ENCODE results near the gene MAMDC2. TPM values are rescaled to one million over a fixed set of nuclear protein-coding genes. Genes with fewer than 3 reads are reported as not detected.

MAMDC2 gene
- total and polyA plus RNA-seq, 5 donors from 2014 or later = 0.10 TPM; not detected in 4

DNA sequence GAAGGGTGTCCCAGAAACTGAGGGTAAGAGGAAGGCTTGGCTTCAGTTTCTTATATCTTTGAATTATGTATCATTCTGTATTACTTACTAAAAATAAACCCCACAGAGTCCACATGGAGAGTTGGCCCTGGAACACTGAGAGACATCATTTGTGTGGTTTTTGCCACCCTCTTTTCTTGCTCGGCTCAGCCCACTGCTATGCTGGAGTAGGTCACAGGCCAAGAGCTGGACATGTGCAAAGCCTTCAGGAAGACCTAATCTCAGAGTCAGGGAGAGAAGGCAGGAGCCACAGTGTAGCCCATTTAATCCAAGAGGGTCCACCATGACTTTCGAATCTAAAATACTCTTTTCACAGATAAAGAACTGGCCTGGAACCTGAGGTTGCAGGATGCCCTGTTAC, 47.5 kb downstream of the MAMDC2 start:
- Histone ChIP-seq H3K4me3 (ENCODE audit: low read depth, low read length) (no peak overlapping the region), H3K9me3 (ENCODE audit: control insufficient read depth in 2 of 2, low read length in 2 of 2) (no peaks in the 10 kb centered on the region), H3K27me3 (ENCODE audit: control insufficient read depth, insufficient read depth, low read length) (no peaks in the 10 kb centered on the region), H3K36me3 (ENCODE audit: control insufficient read depth, insufficient read depth, low read length) (no peaks in the 10 kb centered on the region), H3K27ac (ENCODE audit: insufficient read depth, low read length, poor library complexity, severe bottlenecking) (no peak overlapping the region), H3K4me1 (ENCODE audit: control insufficient read depth, insufficient read depth, low read length, poor library complexity, severe bottlenecking) (no peaks in the 10 kb centered on the region)
- ATAC-seq (ENCODE audit: low read depth in 2 of 2) = no peak
- no peak for DNase-seq
- H3K36me3 Mint-ChIP-seq = no peaks in the 10 kb centered on the region
- H3K4me1 Mint-ChIP-seq = no peaks in the 10 kb centered on the region
- H3K27me3 Mint-ChIP-seq = peaks cover 4% of the 10 kb centered on the region
- H3K9me3 Mint-ChIP-seq = peaks cover 0 to 9% (median 0%) of the 10 kb centered on the region in 7 donors
- H3K4me3 Mint-ChIP-seq = no peak overlapping the region
- no peak overlapping the region for H3K27ac Mint-ChIP-seq

DNA sequence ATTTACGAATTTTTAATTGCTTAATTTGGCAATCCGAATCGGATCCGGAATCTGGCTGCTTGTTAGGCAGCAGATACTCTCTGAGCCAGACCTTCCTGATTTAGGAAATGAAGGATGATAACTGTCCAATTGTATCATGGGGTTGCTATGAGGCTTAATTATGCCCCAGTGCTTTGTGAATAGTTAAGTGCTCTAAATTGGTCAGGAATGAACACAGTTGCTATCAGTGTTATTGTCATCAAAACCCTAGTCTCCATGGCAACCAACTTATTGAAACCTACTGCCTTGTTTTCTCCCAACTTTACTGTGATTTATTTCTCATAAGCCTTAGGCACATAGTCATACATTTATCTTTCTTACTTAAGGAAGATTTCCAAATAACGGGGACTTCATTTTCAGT, 47.9 kb downstream of the MAMDC2 start:
- H3K9me3 Mint-ChIP-seq = peaks cover 0 to 9% (median 0%) of the 10 kb centered on the region in 7 donors
- H3K4me1 Mint-ChIP-seq = no peaks in the 10 kb centered on the region

DNA sequence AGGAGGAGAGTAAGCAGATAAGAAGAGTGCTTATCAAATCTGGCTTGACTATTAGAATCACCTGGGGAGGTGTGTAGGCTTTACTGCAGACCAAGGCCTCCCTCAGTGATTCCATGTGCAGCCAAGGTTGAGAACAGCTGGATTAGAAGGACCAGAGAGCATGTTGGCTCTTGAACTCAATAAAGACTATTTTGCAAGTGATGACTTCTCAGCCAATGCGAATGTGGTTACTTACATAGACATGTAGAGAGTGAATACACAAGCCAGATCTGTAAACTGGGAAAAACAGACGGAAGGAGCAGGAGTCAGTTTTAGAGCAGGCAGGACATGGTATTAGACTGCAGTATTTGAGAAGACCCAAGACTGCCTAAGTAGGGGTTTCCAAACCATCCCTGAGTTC, 48.5 kb downstream of the MAMDC2 start:
- ATAC-seq (ENCODE audit: low read depth in 2 of 2) (no peak), DNase-seq (no peak)
- H3K4me3 ChIP-seq (ENCODE audit: low read depth, low read length) = no peak overlapping the region
- no peaks in the 10 kb centered on the region for H3K36me3 ChIP-seq (ENCODE audit: control insufficient read depth, insufficient read depth, low read length)
- Mint-ChIP-seq H3K4me3 (no peak overlapping the region), H3K27me3 (peaks cover 3% of the 10 kb centered on the region), H3K36me3 (no peaks in the 10 kb centered on the region), H3K9me3 (peaks cover 0 to 9% (median 0%) of the 10 kb centered on the region in 7 donors), H3K27ac (no peak overlapping the region), H3K4me1 (no peaks in the 10 kb centered on the region)
- no peaks in the 10 kb centered on the region for H3K9me3 ChIP-seq (ENCODE audit: control insufficient read depth in 2 of 2, low read length in 2 of 2)
- no peaks in the 10 kb centered on the region for H3K4me1 ChIP-seq (ENCODE audit: control insufficient read depth, insufficient read depth, low read length, poor library complexity, severe bottlenecking)
- H3K27ac ChIP-seq (ENCODE audit: insufficient read depth, low read length, poor library complexity, severe bottlenecking) = no peak overlapping the region
- H3K27me3 ChIP-seq (ENCODE audit: control insufficient read depth, insufficient read depth, low read length) = no peaks in the 10 kb centered on the region

More for the DNA sequence above, 47.9 kb downstream of the MAMDC2 start:
- no peak for DNase-seq
- Mint-ChIP-seq H3K27ac (no peak overlapping the region), H3K36me3 (no peaks in the 10 kb centered on the region), H3K27me3 (peaks cover 4% of the 10 kb centered on the region), H3K4me3 (no peak overlapping the region)
- Histone ChIP-seq H3K27ac (ENCODE audit: insufficient read depth, low read length, poor library complexity, severe bottlenecking) (no peak overlapping the region), H3K27me3 (ENCODE audit: control insufficient read depth, insufficient read depth, low read length) (no peaks in the 10 kb centered on the region), H3K4me3 (ENCODE audit: low read depth, low read length) (no peak overlapping the region), H3K9me3 (ENCODE audit: control insufficient read depth in 2 of 2, low read length in 2 of 2) (no peaks in the 10 kb centered on the region), H3K4me1 (ENCODE audit: control insufficient read depth, insufficient read depth, low read length, poor library complexity, severe bottlenecking) (no peaks in the 10 kb centered on the region), H3K36me3 (ENCODE audit: control insufficient read depth, insufficient read depth, low read length) (no peaks in the 10 kb centered on the region)
- no peak for ATAC-seq (ENCODE audit: low read depth in 2 of 2)

DNA sequence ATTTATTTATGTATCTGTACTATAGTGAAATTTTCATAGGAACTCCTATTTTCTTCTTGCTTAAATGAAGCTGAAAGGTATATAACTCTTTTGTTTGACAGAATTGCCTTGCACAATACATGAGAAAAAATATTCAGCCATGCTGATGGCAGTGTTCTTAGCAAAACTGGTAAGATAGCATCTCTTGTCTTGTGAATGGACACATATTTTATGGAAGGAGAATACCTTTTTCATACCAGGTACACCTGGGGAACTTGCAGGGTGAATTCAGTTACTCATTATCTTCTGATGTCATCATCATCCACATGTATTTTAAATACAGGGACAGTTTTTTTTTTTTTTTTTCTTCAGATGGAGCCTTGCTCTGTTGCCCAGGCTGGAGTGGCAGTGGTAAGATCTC, 49.4 kb downstream of the MAMDC2 start:
- H3K9me3 Mint-ChIP-seq = peaks cover 0 to 7% (median 0%) of the 10 kb centered on the region in 7 donors

DNA sequence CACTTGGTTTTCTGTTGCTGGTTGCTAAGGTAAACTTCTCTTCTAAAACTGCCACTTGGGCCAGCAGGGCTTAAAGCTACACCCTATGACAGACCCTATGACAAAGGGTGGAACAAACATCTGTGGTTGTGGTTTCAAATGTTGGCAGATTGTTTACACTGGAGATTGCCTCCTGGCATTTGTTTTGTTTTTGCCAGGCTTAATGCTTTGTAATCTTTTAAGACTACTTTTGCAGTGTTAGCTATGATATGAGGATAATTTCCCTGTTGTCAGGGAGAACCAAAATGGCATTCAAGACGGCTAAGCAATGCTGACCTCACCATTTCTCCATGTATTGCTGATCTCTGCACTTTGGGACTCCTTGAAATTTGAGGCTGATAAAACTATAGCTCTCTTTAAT, 50.3 kb downstream of the MAMDC2 start:
- Histone ChIP-seq H3K9me3 (ENCODE audit: control insufficient read depth in 2 of 2, low read length in 2 of 2) (no peaks in the 10 kb centered on the region), H3K4me1 (ENCODE audit: control insufficient read depth, insufficient read depth, low read length, poor library complexity, severe bottlenecking) (no peaks in the 10 kb centered on the region), H3K4me3 (ENCODE audit: low read depth, low read length) (no peak overlapping the region), H3K27ac (ENCODE audit: insufficient read depth, low read length, poor library complexity, severe bottlenecking) (no peak overlapping the region), H3K36me3 (ENCODE audit: control insufficient read depth, insufficient read depth, low read length) (no peaks in the 10 kb centered on the region), H3K27me3 (ENCODE audit: control insufficient read depth, insufficient read depth, low read length) (no peaks in the 10 kb centered on the region)
- Mint-ChIP-seq H3K27me3 (peaks cover 4% of the 10 kb centered on the region), H3K4me1 (no peaks in the 10 kb centered on the region), H3K27ac (no peak overlapping the region), H3K36me3 (no peaks in the 10 kb centered on the region), H3K4me3 (no peak overlapping the region), H3K9me3 (peaks cover 0 to 7% (median 0%) of the 10 kb centered on the region in 7 donors)
- no peak for ATAC-seq (ENCODE audit: low read depth in 2 of 2)
- DNase-seq = no peak

More for the DNA sequence above, 49.4 kb downstream of the MAMDC2 start:
- no peaks in the 10 kb centered on the region for H3K4me1 ChIP-seq (ENCODE audit: control insufficient read depth, insufficient read depth, low read length, poor library complexity, severe bottlenecking)
- Mint-ChIP-seq H3K27me3 (peaks cover 2% of the 10 kb centered on the region), H3K36me3 (no peaks in the 10 kb centered on the region), H3K4me1 (no peaks in the 10 kb centered on the region), H3K27ac (peak overlapping the region in 1 of 3 donors; percentile 7), H3K4me3 (no peak overlapping the region)
- no peaks in the 10 kb centered on the region for H3K36me3 ChIP-seq (ENCODE audit: control insufficient read depth, insufficient read depth, low read length)
- no peaks in the 10 kb centered on the region for H3K27me3 ChIP-seq (ENCODE audit: control insufficient read depth, insufficient read depth, low read length)
- no peak for DNase-seq
- ATAC-seq (ENCODE audit: low read depth in 2 of 2) = no peak
- H3K4me3 ChIP-seq (ENCODE audit: low read depth, low read length) = no peak overlapping the region
- H3K9me3 ChIP-seq (ENCODE audit: control insufficient read depth in 2 of 2, low read length in 2 of 2) = no peaks in the 10 kb centered on the region
- no peak overlapping the region for H3K27ac ChIP-seq (ENCODE audit: insufficient read depth, low read length, poor library complexity, severe bottlenecking)

DNA sequence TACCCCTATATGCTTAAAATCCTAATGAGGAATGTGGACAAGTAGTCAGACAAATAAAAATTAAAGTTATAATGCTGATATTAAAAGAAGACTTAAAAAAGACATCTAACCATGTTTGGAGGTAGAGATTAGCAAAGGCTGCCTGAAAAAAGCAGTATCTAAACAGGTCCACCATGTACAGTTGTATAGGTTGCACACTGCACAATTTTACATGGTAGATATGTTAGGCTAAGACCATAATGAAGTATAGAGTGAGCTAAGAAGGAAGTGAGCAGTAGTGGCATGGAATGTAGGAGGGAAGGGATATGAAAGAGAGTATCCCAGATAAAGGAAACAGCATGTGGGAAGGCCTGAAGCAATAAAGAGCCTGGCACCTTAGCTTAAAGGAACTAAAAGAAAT, 51.1 kb downstream of the MAMDC2 start:
- Mint-ChIP-seq H3K36me3 (no peaks in the 10 kb centered on the region), H3K27ac (no peak overlapping the region), H3K27me3 (peaks cover 4% of the 10 kb centered on the region), H3K9me3 (peaks cover 0 to 7% (median 0%) of the 10 kb centered on the region in 7 donors), H3K4me1 (peaks cover 0 to 6% (median 0%) of the 10 kb centered on the region in 4 donors), H3K4me3 (no peak overlapping the region)
- H3K9me3 ChIP-seq (ENCODE audit: control insufficient read depth in 2 of 2, low read length in 2 of 2) = no peaks in the 10 kb centered on the region
- DNase-seq (no peak), ATAC-seq (ENCODE audit: low read depth in 2 of 2) (no peak)
- no peaks in the 10 kb centered on the region for H3K36me3 ChIP-seq (ENCODE audit: control insufficient read depth, insufficient read depth, low read length)
- no peaks in the 10 kb centered on the region for H3K4me1 ChIP-seq (ENCODE audit: control insufficient read depth, insufficient read depth, low read length, poor library complexity, severe bottlenecking)
- H3K27ac ChIP-seq (ENCODE audit: insufficient read depth, low read length, poor library complexity, severe bottlenecking) = no peak overlapping the region
- no peak overlapping the region for H3K4me3 ChIP-seq (ENCODE audit: low read depth, low read length)
- no peaks in the 10 kb centered on the region for H3K27me3 ChIP-seq (ENCODE audit: control insufficient read depth, insufficient read depth, low read length)

DNA sequence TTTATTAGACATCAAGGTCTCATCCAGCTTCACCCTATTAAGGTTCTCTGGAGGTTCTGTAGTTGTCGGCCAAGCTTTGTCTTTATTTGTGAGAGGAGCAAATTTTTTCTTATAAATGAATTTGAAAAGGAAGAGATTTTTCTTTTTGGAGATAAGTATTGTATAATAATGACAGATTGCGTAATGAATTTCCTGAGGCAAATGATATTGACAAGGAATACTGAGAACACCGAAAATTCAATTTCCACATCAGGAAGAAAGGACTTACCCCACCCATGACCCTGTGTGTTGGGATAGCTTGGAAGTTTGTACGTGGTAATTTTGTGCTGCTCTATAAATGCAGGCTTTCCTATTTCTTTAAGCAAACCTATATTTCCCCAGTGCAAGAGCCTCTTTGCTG, 53.5 kb downstream of the MAMDC2 start:
- ATAC-seq (ENCODE audit: low read depth in 2 of 2) (no peak), DNase-seq (no peak)
- no peak overlapping the region for H3K4me3 Mint-ChIP-seq
- peaks cover 0 to 3% (median 0%) of the 10 kb centered on the region in 7 donors for H3K9me3 Mint-ChIP-seq
- H3K4me1 Mint-ChIP-seq = peaks cover 0 to 6% (median 0%) of the 10 kb centered on the region in 4 donors
- Histone ChIP-seq H3K4me3 (ENCODE audit: low read depth, low read length) (no peak overlapping the region), H3K27me3 (ENCODE audit: control insufficient read depth, insufficient read depth, low read length) (no peaks in the 10 kb centered on the region), H3K27ac (ENCODE audit: insufficient read depth, low read length, poor library complexity, severe bottlenecking) (no peak overlapping the region), H3K36me3 (ENCODE audit: control insufficient read depth, insufficient read depth, low read length) (no peaks in the 10 kb centered on the region), H3K4me1 (ENCODE audit: control insufficient read depth, insufficient read depth, low read length, poor library complexity, severe bottlenecking) (no peaks in the 10 kb centered on the region), H3K9me3 (ENCODE audit: control insufficient read depth in 2 of 2, low read length in 2 of 2) (no peaks in the 10 kb centered on the region)
- H3K27ac Mint-ChIP-seq = no peak overlapping the region
- H3K36me3 Mint-ChIP-seq = no peaks in the 10 kb centered on the region
- peaks cover 4% of the 10 kb centered on the region for H3K27me3 Mint-ChIP-seq

DNA sequence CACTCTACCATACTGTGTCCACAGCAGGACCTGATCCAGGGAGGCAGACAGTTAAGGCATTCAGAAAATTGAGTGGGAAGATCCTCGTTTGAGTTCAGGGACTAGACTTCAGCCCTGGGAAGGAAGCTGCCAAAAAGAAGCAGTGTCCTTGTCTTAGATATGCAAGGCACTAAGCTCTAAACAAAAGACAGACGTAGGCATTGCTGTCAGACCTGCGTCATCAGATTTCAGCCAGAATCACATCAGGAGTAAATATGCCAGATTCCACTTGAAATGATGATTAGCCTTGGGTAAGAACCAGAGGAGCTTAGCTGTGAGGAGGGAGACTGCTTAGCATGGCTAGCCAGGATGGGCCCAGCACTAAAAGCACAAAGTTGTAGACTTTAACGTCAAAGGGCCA, 56.7 kb downstream of the MAMDC2 start:
- Histone ChIP-seq H3K9me3 (ENCODE audit: control insufficient read depth in 2 of 2, low read length in 2 of 2) (no peaks in the 10 kb centered on the region), H3K27ac (ENCODE audit: insufficient read depth, low read length, poor library complexity, severe bottlenecking) (no peak overlapping the region), H3K36me3 (ENCODE audit: control insufficient read depth, insufficient read depth, low read length) (no peaks in the 10 kb centered on the region), H3K27me3 (ENCODE audit: control insufficient read depth, insufficient read depth, low read length) (no peaks in the 10 kb centered on the region), H3K4me1 (ENCODE audit: control insufficient read depth, insufficient read depth, low read length, poor library complexity, severe bottlenecking) (no peaks in the 10 kb centered on the region), H3K4me3 (ENCODE audit: low read depth, low read length) (no peak overlapping the region)
- Mint-ChIP-seq H3K9me3 (peaks cover 0 to 3% (median 0%) of the 10 kb centered on the region in 7 donors), H3K36me3 (no peaks in the 10 kb centered on the region), H3K4me3 (no peak overlapping the region), H3K4me1 (peaks cover 0 to 6% (median 0%) of the 10 kb centered on the region in 4 donors), H3K27ac (no peak overlapping the region), H3K27me3 (peaks cover 4% of the 10 kb centered on the region)
- DNase-seq (no peak), ATAC-seq (ENCODE audit: low read depth in 2 of 2) (no peak)
